Measurements from ENCODE around the gene GOLGA8F.
"Not testable (repeated sequence)": the region's sequence is repeated elsewhere in the genome, so short reads cannot be mapped to it uniquely, and the experiment has no call there.

The GOLGA8F gene, protein sequence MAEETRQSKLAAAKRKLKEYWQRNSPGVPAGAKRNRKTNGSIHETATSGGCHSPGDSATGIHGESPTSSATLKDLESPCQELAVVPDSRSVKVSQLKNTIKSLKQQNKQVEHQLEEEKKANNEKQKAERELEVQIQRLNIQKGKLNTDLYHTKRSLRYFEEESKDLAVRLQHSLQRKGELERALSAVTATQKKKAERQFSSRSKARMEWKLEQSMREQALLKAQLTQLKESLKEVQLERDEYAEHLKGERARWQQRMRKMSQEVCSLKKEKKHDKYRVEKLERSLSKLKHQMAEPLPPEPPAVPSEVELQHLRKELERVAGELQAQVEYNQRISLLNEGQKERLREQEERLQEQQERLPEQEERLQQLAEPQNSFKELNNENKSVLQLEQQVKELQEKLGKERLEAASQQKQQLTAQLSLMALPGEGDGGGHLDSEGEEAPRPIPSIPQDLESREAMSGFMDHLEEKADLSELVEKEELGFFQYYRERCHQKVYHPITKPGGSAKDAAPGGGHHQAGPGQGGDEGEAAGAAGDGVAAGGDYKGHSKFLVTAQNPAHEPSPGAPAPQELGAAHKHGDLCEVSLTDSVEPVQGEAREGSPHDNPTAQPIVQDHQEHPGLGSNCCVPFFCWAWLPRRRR

DNA sequence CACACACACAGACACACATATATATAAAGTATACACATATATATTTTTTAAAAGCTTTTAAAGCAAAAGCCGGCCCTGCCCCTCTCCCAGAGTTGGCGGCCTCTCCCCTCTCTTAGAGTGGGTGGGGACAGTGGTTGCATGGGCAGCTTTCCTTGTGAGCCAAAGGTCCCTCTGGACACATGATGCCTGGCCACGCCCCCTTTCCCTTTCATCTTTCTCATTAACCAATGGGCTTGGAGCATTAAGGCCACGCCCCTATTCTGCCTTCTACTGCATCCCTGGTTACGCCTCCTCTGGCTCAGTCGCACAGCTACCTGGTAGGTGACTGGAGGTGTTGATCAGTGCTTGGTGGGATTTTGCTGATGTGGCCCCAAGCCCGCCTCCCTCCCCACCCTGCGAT lies at the start of gene GOLGA8F:
GOLGA8F (plus strand) TSS at position 301 of the 400 bp plus-strand sequence; CDS start at position 399, 98 bp downstream.
- DNase-seq = not testable (repeated sequence)

DNA sequence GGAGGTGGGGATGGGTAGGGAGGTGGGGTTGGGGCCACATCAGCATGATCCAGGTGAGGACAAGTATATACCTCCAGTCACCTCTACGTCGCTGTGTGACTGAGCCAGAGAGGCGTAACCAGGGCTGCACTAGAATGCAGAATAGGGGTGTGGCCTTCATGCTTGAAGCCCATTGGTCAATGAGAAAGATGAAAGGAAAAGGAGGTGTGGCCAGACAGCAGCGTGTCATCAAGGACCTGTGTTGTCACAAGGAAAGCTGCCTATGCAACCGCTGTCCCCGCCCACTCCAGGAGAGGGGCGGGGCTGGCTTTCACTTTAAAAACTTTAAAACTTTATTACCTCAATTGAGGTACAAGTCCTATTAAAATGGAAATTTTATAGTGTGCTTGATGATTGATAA lies 20.5 kb upstream of the GOLGA8F start, which contains the start of gene GOLGA6L24:
GOLGA6L24 (minus strand) TSS at position 101 of the 400 bp plus-strand sequence; CDS start at position 40, 61 bp downstream.
- not testable (repeated sequence) for DNase-seq

DNA sequence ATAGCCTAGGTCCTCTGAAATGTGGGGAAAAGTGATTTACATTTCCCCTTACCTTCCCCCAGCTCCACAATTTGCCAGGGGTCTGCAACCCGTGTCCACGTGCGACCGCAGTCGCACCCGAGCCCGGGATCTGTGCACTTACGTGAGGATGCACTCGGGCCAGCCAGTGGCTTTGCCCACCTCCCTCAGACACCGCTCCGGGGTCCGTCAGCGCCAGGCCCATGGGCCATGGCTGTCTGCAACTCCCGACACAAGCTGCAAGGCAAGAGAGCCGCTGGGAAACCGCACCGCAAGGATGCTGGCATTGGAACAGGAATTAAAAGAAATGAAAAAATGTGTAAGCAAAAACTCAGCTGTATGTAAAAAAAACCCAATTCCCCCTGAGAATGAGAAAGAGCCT lies 13.0 kb upstream of the GOLGA8F start:
- not testable (repeated sequence) for DNase-seq

DNA sequence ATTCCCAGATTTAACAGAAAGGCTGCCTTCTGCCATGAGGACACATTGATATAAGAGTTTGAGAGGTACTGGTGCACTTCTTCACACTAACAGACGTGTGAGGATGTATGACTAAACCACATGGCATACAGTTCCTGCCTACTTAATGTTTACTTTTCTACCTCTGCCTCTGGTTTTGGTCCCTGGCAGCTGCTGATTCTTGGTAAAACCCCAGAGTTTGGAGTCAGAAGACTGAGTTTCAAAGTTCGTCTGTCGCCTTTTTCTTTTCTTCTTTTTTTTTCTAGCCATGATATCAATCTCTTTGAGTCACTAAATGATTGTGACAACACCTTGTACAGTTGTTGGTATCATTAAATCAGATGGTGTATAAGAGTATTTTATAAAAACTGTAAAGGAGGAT lies 1.6 kb downstream of the GOLGA8F start:
- not testable (repeated sequence) for DNase-seq

DNA sequence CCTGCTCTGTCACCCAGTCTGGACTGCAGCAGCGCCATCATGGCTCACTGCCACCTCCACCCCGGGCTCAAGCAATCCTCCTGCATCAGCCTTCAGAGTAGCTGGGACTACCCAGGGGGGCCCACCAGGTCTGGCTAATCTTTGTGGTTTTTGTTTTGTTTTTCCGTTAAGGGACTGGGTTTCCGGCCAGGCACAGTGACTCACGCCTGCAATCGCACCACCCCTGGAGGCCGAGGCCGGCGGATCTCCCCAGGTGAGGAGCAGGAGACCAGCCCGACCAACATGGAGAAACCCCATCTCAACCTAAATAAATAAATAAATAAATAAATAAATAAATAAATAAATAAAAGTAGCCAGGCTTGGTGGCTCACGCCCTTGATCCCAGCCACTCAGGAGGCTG lies 17.6 kb downstream of the GOLGA8F start:
- DNase-seq = not testable (repeated sequence)

DNA sequence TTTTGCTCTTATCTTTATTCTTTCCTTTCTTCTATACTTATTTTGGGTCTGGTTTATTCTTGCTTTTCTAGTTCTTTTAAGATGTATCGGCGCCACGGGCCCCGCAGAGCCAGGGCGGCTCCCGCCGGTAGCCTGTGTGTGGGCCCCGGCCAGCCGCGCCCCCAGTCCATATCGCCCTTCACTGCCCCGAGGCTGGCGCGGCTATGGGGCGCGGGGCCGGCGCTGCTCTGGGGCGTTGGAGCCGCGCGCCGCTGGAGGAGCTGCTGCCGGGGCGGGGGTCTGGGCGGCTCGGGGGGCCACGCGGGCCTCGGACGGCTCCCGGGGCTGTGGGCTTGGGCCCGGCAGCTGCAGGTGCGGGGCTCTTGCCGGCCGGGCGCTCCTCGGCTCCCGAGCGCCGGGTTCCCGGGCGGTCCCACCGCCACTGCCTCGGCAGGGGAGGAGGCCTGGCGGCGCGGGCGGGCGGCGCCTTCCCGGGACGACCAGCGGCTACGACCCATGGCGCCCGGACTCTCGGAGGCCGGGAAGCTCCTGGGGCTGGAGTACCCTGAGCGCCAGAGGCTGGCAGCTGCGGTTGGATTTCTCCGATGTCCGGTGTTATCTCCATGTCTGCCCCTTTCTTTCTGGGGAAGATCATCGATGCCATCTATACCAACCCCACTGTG lies 24.4 kb downstream of the GOLGA8F start:
- DNase-seq = not testable (repeated sequence)

DNA sequence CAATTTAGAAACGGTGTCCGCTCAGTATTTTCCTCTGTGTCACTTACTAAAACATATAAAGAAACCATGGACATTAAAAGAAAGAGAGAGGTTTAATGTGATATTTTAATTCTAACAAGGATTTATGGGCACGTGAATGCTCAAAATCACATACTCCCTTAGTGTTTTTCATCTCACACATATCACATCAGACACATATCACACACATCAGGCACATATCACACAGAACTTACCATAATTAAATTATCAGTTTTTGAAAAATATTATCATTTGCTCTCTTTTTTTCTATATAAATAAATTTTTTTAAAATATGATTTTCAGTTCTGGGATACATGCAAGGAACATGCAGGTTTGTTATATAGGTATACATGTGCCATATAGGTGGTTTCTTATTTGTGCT lies 42.0 kb downstream of the GOLGA8F start:
- DNase-seq = not testable (repeated sequence)

DNA sequence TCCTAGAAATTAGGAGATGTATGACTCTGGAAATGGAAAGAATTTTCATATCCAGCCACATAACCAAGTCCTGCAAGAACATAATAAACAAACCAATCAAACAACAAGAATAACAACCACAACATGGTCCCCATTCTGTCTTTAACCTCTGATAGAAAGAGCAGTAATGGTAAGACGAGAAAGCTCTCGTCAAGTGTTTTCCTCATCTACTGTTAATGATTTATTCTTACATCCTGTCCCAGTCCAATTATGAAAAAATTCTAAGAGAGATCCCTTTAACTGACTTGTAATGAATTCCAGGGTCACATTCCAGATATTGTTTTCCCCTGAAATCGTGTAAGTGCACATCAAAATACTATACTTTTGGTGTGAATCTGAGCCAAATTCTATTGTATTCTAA lies 57.1 kb downstream of the GOLGA8F start:
- DNase-seq = not testable (repeated sequence)

Measured in NCI-H69 (cell line).